GM19043 (cell line): ENCODE measurements around the gene OPHN1.

Experiments
- ATAC-seq: cut with Tn5 transposase; IDR thresholded peaks from one replicate; pipeline ENCODE4 v1.9.1; 2021; ENCODE audit warnings: low read depth; ENCODE audit not compliant: unreplicated experiment

Gene OPHN1

GRCh38 chrX:68185161-68185560, 248.1 kb downstream of the OPHN1 start:
- no peak for ATAC-seq

- ATAC-seq = no peak
Observed at GRCh38 chrX:68183612-68184214, 249.6 kb downstream of the OPHN1 start.

GRCh38 chrX:68180579-68180978, 252.7 kb downstream of the OPHN1 start:
- ATAC-seq = no peak

GRCh38 chrX:68179355-68179754, 253.9 kb downstream of the OPHN1 start:
- no peak for ATAC-seq

- ATAC-seq = no peak
Observed at GRCh38 chrX:68177542-68177941, 255.8 kb downstream of the OPHN1 start.

GRCh38 chrX:68175562-68175961, 257.7 kb downstream of the OPHN1 start:
- ATAC-seq = no peak

GRCh38 chrX:68163441-68163840, 269.9 kb downstream of the OPHN1 start:
- ATAC-seq = no peak

- ATAC-seq = no peak
Observed at GRCh38 chrX:68147848-68148247, 285.4 kb downstream of the OPHN1 start.

GRCh38 chrX:68146054-68146453, 287.2 kb downstream of the OPHN1 start:
- ATAC-seq = no peak

- no peak for ATAC-seq
Observed at GRCh38 chrX:68139791-68140190, 293.5 kb downstream of the OPHN1 start.

GRCh38 chrX:68133181-68133580, 300.1 kb downstream of the OPHN1 start:
- ATAC-seq = no peak

- ATAC-seq = no peak
Observed at GRCh38 chrX:68132749-68133148, 300.5 kb downstream of the OPHN1 start.

GRCh38 chrX:68121835-68122234, 311.5 kb downstream of the OPHN1 start:
- ATAC-seq = no peak

- ATAC-seq = no peak
Observed at GRCh38 chrX:68121371-68121770, 311.9 kb downstream of the OPHN1 start.

- no peak for ATAC-seq
Observed at GRCh38 chrX:68115371-68115770, 317.9 kb downstream of the OPHN1 start.

- no peak for ATAC-seq
Observed at GRCh38 chrX:68114573-68115129, 318.6 kb downstream of the OPHN1 start.

GRCh38 chrX:68113837-68114572, 319.3 kb downstream of the OPHN1 start:
- no peak for ATAC-seq

GRCh38 chrX:68112321-68112720, 321.0 kb downstream of the OPHN1 start:
- ATAC-seq = no peak

- no peak for ATAC-seq
Observed at GRCh38 chrX:68109162-68109561, 324.1 kb downstream of the OPHN1 start.

- ATAC-seq = no peak
Observed at GRCh38 chrX:68098431-68098830, 334.9 kb downstream of the OPHN1 start.

- no peak for ATAC-seq
Observed at GRCh38 chrX:68090266-68090665, 343.0 kb downstream of the OPHN1 start.

GRCh38 chrX:68087526-68087925, 345.8 kb downstream of the OPHN1 start:
- no peak for ATAC-seq
